ENCODE data around the gene NAV3. TPM values are rescaled to one million over a fixed set of nuclear protein-coding genes. Genes with fewer than 3 reads are reported as not detected.

The NAV3 gene
- total and polyA plus RNA-seq, 4 donors: 1.6 to 12.5 (median 5.6) TPM

DNA sequence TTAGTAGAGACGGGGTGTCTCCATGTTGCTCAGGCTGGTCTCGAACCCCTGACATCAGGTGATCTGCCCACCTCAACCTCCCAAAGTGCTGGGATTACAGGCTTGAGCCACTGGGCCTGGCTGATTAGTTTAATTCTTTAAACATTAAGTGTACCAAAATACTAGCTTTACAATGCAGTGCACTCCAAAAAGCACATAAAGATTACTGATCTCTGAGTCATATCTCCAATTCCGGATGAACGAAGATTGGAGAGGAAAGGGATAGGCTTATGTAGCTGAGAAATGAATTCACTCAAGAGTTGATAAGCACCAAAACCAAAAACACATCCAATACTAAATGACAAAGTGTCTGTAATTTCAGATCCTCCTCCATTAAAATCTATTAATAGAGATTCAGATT is 15.1 kb downstream of the NAV3 start:
- 83 to 93% methylated on average over 4 of the region's 4 CpGs for WGBS, 2 donors
- ATAC-seq (ENCODE audit: insufficient read depth, low FRiP score): no peak
- Histone ChIP-seq H3K9me3 (ENCODE audit: control insufficient read depth in 4 of 4, insufficient read depth in 3 of 4, low read length in 3 of 4) (no peaks in the 10 kb centered on the region), H3K27me3 (ENCODE audit: control insufficient read depth in 3 of 3, insufficient read depth in 3 of 3, low read length in 2 of 3) (no peaks in the 10 kb centered on the region), H3K27ac (ENCODE audit: low read depth in 1 of 2, low read length in 1 of 2) (no peak overlapping the region), H3K9ac (ENCODE audit: insufficient read depth in 1 of 2, low read length in 2 of 2) (no peak overlapping the region), H3K4me1 (ENCODE audit: control insufficient read depth in 5 of 5, insufficient read depth in 5 of 5, low read length in 5 of 5) (peaks cover 0 to 24% (median 8%) of the 10 kb centered on the region in 5 donors), H3K4me3 (no peak overlapping the region), H3K36me3 (ENCODE audit: control insufficient read depth in 4 of 4, insufficient read depth in 4 of 4, low read length in 4 of 4) (no peaks in the 10 kb centered on the region)
- no peak for DNase-seq
- TF ChIP-seq CTCF (IDR thresholded peaks at IDR 0.05; ENCODE audit: control extremely low read depth, extremely low read depth): no peak

DNA sequence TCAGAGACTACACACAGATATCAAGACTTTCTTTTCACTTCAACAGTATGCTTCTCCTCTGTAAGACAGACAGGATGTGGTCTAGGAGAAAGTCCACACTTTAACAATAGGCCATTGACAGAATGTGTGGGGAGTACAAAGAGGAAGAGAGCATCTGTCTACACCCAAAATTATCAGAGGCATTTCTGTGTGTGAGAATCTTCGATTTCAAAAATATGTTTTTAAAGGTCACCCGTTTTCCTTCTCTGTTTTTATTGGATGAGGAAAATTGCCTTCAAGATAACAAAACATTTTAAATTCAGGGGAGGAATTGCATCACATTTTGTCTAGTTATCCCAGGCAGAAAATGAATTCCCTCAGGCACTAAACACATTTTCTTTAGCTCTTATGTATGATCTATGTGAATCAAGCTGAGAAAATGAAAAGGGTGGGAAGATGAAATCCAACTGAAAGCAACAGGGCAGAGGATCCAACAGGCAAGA is 16.4 kb downstream of the NAV3 start:
- no peak overlapping the region for H3K9ac ChIP-seq (ENCODE audit: insufficient read depth in 1 of 2, low read length in 2 of 2)
- WGBS, 2 donors: 49 to 57% methylated on average over 2 of the region's 2 CpGs

DNA sequence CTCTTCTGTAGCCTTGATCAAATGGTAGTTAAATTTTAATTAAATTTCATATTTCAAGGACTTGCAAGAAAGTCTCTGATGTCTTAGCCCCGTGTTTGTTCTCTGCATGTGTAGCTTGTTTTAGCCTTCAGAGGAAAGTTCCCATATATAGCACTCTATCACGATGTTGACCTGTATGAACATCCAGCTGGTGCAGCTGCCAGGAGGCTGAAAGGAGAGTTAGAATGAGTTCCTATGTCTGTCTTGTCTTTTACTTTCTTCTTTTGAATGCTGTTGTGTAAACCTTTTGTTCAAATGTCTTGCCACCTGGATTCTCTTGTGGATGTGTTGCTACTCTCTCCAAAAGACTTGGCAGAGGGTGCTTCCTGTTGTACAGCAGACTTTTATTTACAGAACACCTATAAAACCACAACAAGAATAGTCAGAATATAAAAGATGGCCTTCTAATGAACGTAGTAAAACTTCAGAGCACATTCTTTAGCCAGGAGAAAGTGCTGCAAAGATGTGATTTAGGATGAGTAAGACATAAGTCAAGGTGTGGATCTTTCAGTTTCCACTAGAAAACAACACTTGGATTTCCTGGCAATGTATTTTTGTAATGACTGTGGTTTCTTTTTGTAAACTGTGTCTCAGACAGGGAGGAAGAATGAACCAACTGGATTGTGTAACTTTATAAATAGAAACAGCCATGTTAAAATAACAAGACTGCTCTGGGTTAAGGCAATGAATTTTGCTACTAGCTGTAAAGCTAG is 17.2 kb downstream of the NAV3 start:
- Histone ChIP-seq H3K36me3 (ENCODE audit: control insufficient read depth in 4 of 4, insufficient read depth in 4 of 4, low read length in 4 of 4) (no peaks in the 10 kb centered on the region), H3K4me1 (ENCODE audit: control insufficient read depth in 5 of 5, insufficient read depth in 5 of 5, low read length in 5 of 5) (peaks cover 0 to 21% (median 8%) of the 10 kb centered on the region in 5 donors), H3K9ac (ENCODE audit: insufficient read depth in 1 of 2, low read length in 2 of 2) (no peak overlapping the region), H3K27me3 (ENCODE audit: control insufficient read depth in 3 of 3, insufficient read depth in 3 of 3, low read length in 2 of 3) (no peaks in the 10 kb centered on the region), H3K27ac (ENCODE audit: low read depth in 1 of 2, low read length in 1 of 2) (peak overlapping the region in 1 of 2 donors; percentile 70), H3K9me3 (ENCODE audit: control insufficient read depth in 4 of 4, insufficient read depth in 3 of 4, low read length in 3 of 4) (no peaks in the 10 kb centered on the region), H3K4me3 (no peak overlapping the region)
- ATAC-seq (ENCODE audit: insufficient read depth, low FRiP score) (peak; percentile 27), DNase-seq (peak in 2 of 3 donors; percentile 56 to 68)
- 21 to 36% methylated on average over 3 of the region's 3 CpGs for WGBS, 2 donors
- no peak for TF ChIP-seq CTCF (IDR thresholded peaks at IDR 0.05; ENCODE audit: control extremely low read depth, extremely low read depth)

More for the DNA sequence above, 16.4 kb downstream of the NAV3 start:
- peaks cover 0 to 21% (median 8%) of the 10 kb centered on the region in 5 donors for H3K4me1 ChIP-seq (ENCODE audit: control insufficient read depth in 5 of 5, insufficient read depth in 5 of 5, low read length in 5 of 5)
- TF ChIP-seq CTCF (IDR thresholded peaks at IDR 0.05; ENCODE audit: control extremely low read depth, extremely low read depth): no peak
- DNase-seq (no peak), ATAC-seq (ENCODE audit: insufficient read depth, low FRiP score) (no peak)
- no peaks in the 10 kb centered on the region for H3K27me3 ChIP-seq (ENCODE audit: control insufficient read depth in 3 of 3, insufficient read depth in 3 of 3, low read length in 2 of 3)
- H3K27ac ChIP-seq (ENCODE audit: low read depth in 1 of 2, low read length in 1 of 2): peak overlapping the region in 1 of 2 donors; percentile 70
- no peak overlapping the region for H3K4me3 ChIP-seq
- no peaks in the 10 kb centered on the region for H3K36me3 ChIP-seq (ENCODE audit: control insufficient read depth in 4 of 4, insufficient read depth in 4 of 4, low read length in 4 of 4)
- H3K9me3 ChIP-seq (ENCODE audit: control insufficient read depth in 4 of 4, insufficient read depth in 3 of 4, low read length in 3 of 4): no peaks in the 10 kb centered on the region

Measured in lung (tissue), 12 donors.